22Rv1 (cell line): ENCODE data around the gene RNF181.

Experiments used
- CTCF ChIP-seq: fragments of 450-650 bp; IDR thresholded peaks from 2 replicates; pipeline ENCODE4 v1.5.1; 2017; ENCODE audit warnings: mild to moderate bottlenecking
- ZFX ChIP-seq: fragments of 450-650 bp; IDR thresholded peaks from 2 replicates; pipeline ENCODE4 v1.6.1; 2017; ENCODE audit warnings: antibody characterized with exemption, borderline replicate concordance

DNA sequence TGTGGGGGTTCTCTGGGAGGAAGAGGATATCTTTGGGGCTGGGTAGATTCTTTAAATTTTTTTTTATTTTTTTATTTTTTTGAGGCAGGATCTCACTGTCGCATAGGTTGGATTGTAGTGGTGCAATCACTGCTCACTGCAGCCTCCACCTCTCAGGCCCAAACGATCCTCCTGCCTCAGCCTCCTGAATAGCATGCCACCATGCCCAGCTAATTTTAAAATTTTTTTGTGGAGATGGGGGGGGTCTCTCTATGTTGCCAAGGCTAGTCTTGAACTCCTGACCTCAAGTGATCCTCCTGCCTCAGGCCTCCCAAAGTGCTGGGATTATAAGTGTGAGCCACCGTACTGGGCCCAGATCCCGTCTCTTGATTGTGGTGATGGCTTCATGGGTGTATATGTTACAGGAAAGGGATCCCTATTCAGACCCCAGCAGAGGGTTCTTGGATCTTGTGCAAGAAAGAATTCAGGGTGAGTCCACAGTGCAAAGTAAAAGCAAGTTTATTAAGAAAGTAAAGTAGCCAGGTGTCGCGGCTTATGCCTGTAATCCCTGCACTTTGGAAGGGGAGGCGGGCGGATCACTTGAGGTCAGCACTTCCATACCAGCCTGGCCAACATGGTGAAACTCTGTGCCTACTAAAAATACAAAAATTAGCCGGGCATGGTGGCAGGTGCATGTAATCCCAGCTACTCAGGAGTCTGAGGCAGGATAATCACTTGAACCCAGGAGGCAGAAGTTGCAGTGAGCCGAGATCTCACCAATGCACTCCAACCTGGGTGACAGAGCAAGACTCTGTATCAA is 18.4 kb downstream of the RNF181 start:
- TF ChIP-seq CTCF (no peak), ZFX (no peak)
